GM18873 (cell line): Measurements from ENCODE around the gene GJA5.

Source experiments
- ATAC-seq: cut with Tn5 transposase; IDR thresholded peaks from one replicate; pipeline ENCODE4 v1.9.1; 2021; ENCODE audit warnings: mild to moderate bottlenecking, moderate library complexity, moderate number of reproducible peaks; ENCODE audit not compliant: unreplicated experiment, low FRiP score

GJA5 gene

DNA sequence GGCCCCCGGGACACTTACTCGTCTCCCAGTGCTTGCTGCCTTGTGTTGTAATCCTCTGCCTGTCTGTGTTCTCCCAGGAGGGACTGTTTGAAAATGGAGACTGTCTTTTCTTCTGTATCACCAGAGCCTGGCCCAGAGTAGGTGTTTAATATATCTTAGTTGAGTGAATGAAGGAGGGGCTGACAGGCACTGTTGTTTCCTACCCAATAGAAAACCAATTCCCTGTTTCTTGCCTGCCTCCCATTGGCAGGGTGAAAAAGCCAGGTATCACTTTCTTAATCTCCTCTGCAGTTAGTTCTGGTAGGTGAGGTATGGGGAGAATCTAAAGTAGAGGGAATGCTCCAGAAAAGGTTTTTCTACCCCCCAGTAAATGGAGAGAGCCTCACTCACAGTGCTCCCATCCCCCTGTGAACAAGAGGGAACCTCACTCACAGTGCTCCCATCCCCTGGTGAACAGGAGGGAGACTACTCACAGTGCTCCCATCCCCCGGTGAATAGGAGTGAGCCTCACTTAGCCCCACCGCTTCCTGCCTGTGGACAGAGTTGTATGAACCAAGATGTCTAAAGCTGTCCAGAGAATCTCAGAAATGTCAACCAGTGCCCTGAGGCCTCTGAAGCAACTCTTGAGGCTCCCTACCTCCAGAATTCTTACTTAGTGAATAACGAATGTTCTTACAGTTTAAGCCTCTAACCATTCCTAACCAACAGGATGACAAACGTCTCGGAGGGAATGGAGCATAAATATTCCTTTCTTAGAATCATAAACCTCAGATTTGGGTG, at the start of gene GJA5:
Gene GJA5 (minus strand): TSS at position 122 of the 780 bp plus-strand sequence. CDS start 1,364 bp downstream, outside the sequence.
- no peak for ATAC-seq

DNA sequence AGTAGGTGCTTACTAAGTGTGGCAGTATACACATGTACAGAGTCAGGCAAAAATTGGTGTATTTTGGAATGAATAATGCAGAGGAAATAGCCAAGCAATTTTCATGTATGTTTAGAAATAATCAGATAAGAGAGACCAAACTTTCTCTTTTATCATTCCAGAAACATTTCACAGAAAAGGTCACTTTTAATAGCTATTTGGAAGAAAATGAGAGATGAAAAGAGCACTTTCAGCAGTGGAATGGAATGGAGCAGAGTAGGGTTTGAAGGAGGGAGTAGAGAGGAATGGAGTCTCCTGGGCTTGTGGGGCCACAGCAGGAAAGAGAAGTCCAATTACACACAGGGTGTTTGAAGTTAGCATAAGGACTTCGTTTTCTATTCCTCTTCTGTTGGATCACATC, 48.8 kb upstream of the GJA5 start:
- ATAC-seq = no peak

DNA sequence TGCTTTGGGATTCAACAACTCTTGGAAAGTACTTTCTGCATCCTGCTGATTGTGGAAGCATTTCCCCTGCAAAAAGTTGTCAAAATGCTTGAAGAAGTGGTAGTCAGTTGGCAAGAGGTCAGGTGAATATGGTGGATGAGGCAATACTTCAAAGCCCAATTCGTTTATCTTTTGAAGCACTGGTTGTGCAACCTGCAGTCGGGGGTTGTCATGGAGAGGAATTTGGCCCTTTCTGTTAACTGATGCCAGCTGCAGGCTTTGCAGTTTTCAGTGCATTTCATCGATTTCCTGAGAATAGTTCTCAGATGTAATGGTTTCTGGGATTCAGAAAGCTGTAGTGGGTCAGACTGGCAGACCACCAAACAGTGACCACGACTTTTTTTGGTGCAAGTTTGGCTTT, 47.6 kb upstream of the GJA5 start:
- ATAC-seq = no peak

DNA sequence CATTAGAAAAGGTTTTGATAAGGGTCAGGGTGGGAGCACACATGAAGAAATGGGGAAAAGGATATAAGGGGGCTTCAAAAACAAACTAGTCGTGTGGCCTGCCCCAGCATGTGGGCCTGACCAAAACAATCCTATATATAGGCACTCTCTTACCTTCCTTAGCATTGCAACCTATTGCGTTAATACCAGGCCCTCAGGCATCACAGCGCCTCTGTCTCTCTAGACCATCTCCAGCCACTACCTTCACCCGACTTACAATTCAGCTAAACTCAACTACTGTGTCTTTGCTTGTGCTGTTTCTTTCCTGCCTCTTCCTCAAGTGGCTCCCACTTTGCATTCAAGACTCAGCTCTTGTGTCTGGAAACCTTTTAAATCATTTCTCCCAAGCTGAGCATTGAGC, 47.0 kb upstream of the GJA5 start:
- no peak for ATAC-seq

DNA sequence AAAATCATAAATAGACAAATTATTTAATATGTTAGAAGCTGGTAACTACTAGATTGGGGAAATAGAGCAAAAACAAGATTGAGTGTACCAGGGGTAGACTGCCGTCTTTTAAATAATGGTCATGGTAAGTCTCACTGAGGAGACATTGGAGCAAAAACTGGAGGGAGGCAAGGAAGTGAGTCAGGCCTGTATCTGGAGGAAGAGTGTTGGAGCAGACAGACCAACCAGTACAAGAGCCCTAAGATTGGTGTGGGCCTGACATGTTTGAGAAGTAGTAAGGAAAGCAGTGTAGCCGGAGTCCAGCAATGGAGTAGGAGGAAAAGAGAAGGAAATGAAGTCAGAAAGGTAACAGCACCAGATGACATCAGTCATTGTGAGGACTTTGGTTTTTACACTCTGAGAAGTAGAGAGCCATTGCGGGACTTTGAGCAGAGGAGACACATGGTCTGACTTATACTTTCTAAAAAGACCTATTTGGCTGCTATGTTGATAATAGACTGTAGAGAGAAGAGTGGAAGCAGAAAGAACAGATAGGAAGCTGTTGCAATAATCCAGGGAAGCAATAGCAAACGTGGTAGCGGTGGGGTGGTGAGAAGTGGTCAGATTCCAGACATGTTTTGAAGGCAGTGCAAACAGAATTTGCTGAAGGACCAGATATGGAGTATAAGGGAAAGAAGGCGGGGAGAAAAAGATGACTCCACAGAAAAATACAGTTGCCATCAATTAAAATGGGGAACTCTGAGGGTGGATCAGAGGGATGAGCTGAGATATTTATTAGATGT, 44.7 kb upstream of the GJA5 start:
- ATAC-seq = no peak

DNA sequence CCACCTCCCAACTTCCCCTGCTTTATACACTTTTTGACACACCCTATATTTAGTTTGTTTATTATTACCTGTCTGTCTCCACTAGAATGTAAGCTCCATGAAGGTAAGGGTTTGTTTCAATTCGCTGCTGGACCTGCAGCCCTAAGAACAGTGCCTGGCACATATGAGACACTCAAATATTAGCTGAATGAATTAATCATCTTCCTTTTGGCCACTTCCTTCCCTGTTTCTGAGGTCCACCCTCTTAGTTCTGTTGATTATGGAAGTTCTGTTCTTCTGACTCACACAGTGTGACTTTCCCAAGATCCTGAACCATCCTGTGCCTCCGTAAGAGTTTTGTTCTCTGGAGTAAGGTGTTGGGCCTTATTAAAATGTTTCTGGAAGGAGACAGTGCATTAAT, 40.4 kb upstream of the GJA5 start:
- no peak for ATAC-seq

DNA sequence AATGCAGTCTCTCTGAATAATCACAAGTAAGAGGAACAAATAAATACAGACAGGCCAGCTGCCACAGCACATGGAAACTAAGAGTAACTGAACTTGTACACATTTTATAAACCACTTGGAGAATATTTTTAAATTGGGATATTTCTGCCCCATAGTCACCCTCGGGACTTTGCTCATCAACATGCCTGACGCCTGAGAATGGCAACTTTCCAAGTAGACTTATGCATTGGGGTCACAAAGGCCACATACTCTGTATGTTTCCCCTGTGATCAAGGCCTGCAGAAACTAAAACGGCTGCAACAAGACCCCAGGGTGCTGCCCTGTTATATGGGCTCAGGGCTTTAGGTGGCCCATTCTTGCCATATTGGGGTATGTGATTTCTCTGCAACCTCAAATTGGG, 38.3 kb upstream of the GJA5 start:
- no peak for ATAC-seq

DNA sequence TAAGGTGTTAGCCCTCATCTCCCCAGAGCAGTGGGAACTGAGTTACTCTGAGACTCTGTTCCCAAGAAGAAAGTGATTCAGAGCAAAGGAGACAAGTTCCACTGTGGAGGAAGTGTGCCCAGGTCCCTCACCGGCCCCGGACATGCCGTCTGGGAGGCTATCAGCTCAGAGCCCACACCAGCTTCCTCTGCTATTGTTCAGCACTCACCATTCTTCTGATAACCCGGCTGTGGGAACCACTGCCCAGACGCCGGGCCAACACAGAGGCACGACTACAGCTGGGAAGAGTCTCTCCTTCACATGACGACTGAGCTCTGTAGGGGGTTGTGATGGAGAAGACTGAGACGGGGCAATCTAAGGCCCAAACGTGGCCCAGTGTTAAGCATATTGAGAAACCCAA, 34.2 kb upstream of the GJA5 start:
- no peak for ATAC-seq

DNA sequence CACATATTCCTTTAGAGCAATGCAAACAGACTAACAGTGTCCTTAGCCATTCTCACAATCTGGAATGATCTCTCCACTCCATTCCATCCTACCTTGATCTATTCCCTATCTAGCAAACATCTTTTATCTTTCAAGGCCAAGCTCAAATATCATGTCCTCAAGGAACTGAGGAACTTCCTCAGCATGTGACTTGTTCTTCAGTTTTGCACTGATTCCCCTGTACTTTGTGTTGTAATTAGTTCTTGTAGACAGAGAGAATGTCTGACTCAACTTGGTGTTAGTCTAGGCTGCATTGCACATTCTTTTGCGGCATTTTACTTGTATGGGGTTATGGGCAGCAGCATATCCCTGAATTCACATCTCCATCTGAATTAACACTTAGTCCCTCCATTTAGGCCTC, 31.5 kb upstream of the GJA5 start:
- ATAC-seq = no peak

DNA sequence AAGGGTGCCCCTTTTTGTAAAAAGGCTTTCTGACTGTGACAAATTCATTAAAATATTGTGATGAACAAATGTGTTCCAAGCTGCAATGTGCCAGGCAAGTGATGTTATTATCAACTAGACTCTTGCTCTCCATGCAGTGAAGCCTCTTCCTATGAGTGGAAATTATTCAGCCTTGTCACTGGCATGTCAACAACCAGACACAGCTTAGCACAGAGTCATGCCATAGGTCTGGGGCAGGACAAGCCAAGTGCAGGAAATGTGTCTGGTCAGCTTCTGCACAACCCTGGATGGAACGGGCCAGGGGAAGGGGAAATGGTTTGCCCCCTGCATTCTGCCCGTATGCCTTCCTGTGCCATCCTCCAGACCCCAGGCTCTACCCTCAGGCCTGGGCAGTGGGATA, 27.4 kb upstream of the GJA5 start:
- ATAC-seq = no peak

DNA sequence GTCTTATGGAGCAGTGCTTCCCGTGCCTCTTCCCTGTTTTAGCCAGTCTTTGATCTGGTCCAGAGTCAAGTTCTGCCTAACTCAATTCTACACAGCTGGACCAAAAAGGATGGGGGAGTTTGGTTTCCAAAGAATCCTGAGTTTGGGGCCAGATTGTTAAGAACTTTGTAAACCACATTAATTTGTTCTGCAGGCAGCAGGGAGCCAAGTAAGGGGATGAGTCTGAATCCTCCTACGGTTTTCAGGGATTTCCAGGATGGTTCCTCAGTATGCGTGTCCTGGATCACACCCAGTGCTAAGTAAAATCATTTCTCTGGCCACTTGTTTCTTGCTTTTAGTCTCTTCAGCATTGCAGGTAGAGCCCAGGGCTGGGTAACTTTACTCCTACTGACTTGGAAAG, 26.1 kb upstream of the GJA5 start:
- no peak for ATAC-seq

DNA sequence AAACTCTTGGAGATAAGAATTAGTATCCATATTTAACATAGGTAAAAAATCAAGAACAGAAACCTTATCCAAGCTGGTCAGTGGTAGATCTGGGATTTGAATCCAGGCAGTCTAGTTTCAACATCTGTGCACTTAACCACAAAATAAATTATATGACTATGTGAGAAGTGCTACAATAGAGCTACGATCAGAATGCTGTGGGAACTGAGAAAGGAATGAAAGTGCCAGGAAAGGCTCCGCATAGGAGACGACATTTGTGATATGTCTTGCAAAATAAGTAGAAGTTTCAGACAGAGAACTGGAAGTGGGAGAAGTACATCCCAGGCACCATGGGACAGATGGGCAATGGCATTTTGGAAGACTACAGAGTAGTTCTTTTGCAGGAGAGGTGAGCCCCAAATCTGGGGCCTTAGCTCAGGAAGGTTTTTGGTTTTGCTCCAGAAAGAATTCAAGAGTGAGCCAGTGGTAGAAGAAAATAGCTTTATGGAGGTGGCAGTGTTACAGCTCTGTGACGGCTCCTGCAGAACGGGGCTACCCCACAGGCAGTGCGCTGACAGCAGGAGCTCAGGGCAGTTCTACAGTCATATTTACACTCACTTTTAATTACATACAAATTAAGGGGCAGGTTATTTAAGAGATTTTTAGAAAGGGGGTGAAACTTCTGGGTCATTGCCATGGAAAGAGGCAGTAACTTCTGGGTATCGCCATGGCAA, 25.5 kb upstream of the GJA5 start:
- ATAC-seq = no peak

DNA sequence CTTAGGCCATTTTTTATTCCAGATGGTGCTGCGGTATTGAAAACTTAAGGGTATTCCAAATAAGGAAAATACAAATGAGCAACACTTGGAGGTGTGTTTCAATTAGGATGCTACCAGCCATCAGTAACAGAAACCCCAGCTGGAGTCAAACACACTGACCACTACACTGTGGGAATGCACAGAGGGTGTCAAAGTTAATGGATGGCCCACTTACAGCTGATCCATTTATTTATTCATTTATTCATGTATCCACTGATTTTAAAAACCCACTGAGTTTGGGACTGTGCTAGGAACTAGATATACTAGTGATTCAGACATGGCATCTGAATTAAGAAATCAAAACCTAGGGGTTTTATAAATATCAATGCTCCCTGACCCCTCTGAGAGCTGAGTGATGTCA, 24.5 kb upstream of the GJA5 start:
- no peak for ATAC-seq

DNA sequence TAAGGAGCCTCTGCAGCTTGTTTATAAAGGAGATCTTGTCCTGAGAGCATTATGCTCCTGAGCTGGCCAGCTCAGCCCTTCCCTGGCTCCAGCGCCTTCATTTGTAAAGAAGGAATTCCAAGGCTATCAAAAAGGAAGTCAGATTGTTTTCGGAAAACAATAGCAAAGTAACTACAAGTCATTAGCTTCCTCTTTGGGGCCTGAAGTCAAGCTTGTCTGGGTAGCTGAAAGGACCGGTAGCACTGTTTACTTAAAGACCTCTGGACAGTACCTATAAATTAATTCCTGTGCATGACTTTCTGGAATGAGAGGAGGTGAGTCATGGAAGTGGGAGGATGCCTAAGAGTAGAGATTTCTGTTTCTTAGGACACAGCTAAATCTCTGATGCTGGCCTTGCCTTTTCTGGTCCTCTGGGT, 20.7 kb upstream of the GJA5 start:
- no peak for ATAC-seq

DNA sequence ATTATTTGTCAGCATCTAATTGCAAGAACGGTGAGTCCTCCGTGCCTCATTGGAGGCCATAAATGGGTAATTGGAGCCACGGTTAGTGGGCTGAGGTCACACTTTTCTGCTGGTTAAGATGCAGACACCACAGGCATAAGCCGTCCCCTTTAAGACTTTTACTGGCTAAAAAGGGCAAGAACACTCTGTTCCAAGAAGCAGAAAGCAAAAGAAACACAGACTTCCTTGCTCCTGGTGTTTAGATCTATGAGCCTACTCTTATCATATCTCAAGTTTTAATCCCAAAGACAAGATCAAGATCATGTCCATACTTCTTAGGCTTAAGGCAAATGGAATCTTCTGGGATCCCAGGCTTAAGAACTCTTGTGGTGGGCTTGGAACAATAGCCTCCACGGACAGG, 17.3 kb upstream of the GJA5 start:
- no peak for ATAC-seq

DNA sequence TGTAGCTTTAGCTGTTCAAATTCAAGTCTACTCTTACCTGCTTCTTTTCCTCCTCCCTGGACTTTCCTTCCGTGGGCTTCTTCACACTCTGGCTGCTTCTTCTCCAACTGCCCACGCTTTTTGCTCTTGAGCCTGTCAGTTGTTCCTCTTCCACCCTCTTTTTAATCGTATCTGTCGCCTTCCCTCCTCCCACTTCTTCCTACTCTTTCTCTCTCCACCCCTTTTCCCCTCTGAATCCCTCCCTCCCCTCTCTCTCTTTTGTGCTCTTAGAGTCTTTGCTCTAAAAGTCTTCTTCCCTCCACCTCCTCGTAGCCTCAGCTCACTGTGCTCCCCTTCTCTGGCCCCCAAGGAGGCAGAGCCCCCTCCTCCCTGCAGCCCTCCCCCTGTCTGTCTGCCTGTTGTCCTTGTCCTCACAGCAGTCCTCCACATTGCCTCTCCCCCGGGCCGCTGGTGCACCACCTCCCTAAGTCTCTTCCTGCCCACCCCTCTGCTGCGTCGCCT, 12.9 kb upstream of the GJA5 start:
- ATAC-seq = no peak

DNA sequence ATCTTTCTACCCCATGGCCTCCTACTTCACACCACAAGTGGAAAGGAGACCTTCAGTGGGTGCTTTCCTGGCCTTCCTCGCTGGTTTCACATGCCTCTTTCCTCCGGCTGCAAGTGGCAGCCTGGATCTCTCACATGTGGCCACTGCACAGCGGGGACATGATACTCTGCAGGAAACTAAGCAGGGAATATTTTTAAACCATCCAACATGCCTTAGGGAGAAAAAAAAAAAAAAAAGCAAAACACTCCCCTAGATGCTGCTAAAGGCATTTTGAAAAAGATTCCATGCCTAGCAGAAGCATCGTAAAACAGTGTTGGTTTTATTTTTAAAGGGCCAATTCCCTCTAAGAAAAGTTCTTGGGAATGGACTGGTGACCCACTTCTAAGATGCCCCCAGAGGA, 12.2 kb upstream of the GJA5 start:
- ATAC-seq = no peak

DNA sequence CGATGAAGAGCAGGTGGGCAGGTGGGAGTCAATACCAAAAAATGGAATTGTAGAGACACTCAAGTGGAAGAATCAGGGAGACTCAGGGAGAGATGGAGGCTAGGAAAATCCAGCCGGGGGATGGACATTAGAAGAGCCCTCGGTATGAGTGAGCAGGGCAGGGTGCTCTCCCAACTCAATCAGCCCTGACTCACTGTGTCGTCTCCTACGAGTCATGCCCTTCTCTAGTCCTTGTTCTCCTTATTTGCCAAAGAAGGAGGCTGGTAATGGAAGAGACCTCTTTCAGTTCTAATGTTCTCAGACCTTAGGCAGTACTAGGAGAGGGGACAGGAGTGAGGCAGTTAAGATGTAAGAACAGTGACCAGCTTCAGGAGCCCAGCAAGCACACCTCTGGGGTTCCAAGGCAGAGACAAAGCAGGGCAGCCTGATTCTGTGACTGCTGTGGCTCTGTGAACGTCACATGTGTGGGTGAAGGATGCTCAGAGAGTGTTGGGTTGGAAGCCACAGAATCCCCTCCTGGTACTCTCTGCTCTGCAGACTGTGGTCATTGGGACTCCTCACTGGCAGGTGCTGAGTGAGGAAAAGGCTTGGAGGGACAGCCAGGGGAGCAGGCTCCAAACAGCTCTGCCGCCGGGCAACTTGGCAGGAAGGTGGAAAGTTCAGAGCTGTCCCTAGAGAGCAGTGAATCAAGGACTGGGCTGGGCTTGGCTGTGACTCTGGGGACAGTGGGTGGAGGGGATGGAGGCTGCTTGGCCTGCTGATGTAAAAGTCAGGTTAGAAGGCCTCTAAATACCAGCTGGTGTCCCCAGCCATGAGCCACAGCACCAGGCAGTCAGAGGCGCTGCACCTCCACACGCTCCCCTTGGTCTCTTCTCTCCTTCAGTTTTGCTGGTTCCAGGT, 11.1 kb upstream of the GJA5 start:
- no peak for ATAC-seq

DNA sequence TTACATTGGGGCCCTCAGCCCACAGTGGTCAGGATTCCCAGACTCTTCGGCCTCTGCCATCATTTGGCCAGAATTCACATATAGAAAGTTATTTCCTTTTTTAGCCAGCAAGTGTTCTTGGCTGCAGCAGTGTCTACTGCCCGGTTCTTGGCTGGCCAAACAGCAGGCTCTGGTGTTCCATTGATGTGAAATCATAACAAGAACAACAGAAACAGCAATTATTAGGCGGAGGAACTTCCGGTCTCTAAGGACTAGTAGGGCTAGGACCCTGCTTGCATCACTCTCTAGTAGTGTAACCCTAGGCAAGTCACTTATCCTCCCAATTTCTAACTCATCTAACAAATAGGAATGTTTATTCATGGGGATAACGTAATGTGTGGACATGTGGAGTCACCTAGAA, 8.7 kb upstream of the GJA5 start:
- ATAC-seq = no peak

DNA sequence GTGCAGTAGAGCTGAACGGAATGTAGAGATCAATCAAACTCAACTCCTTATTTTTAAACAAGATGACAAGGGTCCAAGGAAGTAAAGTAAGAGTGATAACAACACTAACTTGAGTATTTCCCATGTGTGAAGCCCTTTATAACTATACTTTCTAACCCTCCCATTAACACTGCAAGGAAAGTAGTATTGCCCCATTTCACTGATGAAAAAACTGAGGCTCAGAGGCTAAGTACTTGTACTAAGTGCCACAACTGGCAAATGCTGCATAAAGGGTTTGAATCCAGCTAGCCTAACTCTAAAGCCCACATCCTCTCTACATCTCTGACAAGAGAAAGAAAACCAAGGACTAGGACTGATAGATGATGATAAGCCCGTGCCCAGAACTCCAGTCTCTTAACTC, 8.2 kb upstream of the GJA5 start:
- ATAC-seq = no peak
